Aorta (tissue), 5 donors: ENCODE results near the gene KLHL11. TPM values are rescaled to one million over a fixed set of nuclear protein-coding genes. Genes with fewer than 3 reads are reported as not detected.

Experiments
- ATAC-seq: fragments of 200-7000 bp; cut with Tn5 transposase; one replicate; pipeline ENCODE4 v1.9.1; 2022; ENCODE audit warnings: moderate library complexity; ENCODE audit not compliant: low FRiP score
- DNase-seq, 2 donors: peaks; one replicate each; pipeline ENCODE4 v3.0.0-alpha.2; 2020
- H3K27ac ChIP-seq, 2 donors: one replicate each; pipeline ENCODE4 v1.5.1; 2013; ENCODE audit warnings: low read length in 2 of 2, mild to moderate bottlenecking in 2 of 2, moderate library complexity in 2 of 2, control low read depth in 1 of 2, inconsistent platforms in 1 of 2, low read depth in 1 of 2
- H3K27me3 ChIP-seq, 2 donors: one replicate each; pipeline ENCODE4 v1.6.1; 2013; ENCODE audit warnings: control low read depth in 1 of 2, low read length in 1 of 2, mild to moderate bottlenecking in 1 of 2, moderate library complexity in 1 of 2; ENCODE audit not compliant: insufficient read depth in 2 of 2, control insufficient read depth in 1 of 2
- H3K36me3 ChIP-seq, 2 donors: one replicate each; pipeline ENCODE4 v1.6.1; 2013; ENCODE audit warnings: control low read depth in 1 of 2, low read length in 1 of 2, mild to moderate bottlenecking in 1 of 2; ENCODE audit not compliant: insufficient read depth in 2 of 2, control insufficient read depth in 1 of 2
- H3K4me1 ChIP-seq, 2 donors: one replicate each; pipeline ENCODE4 v1.6.1; 2013; ENCODE audit warnings: low read length in 2 of 2, control low read depth in 1 of 2, mild to moderate bottlenecking in 1 of 2, moderate library complexity in 1 of 2; ENCODE audit not compliant: insufficient read depth in 2 of 2, control insufficient read depth in 1 of 2
- H3K4me3 ChIP-seq, 2 donors: one replicate each; pipeline ENCODE4 v1.5.1; 2013; ENCODE audit warnings: low read length in 2 of 2, control low read depth in 1 of 2, mild to moderate bottlenecking in 1 of 2
- H3K9me3 ChIP-seq: one replicate; pipeline ENCODE4 v1.6.1; 2013; ENCODE audit warnings: mild to moderate bottlenecking, low read length; ENCODE audit not compliant: control insufficient read depth
- WGBS, 2 donors: extraction: QIAGEN DNeasy Blood & Tissue Kit; methylation state at CpG; one replicate each; pipeline ENCODE4 v1.1.7; 2013; 5-methylcytosine and 5-hydroxymethylcytosine counted together
- intact Hi-C, 2 donors: fragments of 100-400 bp; cut with DNase I; formaldehyde crosslinking; loops; one replicate each; pipeline versions ENCODE4 v1.14.2 to v1.15.0; 2022
- polyA plus RNA-seq, 2 donors: library from polyadenylated mRNA; stranded (reverse); fragments of 200-250 nt; gene quantifications; one replicate each; pipeline ENCODE4 v1.2.3, GENCODE V29; 2013
- total RNA-seq, 2 donors: library from RNA; stranded (reverse); fragmentation: NEBNext Ultra II Directional; extraction: Animal tissue kit (Norgen Biotek cat#: 25700); gene quantifications; one replicate each; pipeline ENCODE4 v1.2.1, GENCODE V29; 2021
- donor health status: healthy with polysubstance abuse.
- donor health status: Bipolar disorder and iron deficiency.
- donor health status: DM: no; HTN: no; CAD: no.
- donor health status: DM: no; HTN: no; CAD: no.
- donor health status: DM: yes; HTN: yes; CAD: no.

The KLHL11 gene
- total and polyA plus RNA-seq, 4 donors, result 1.0 to 11.9 (median 6.9) TPM

GRCh38 chr17:41894791-41895331 lies 29.6 kb upstream of the KLHL11 start:
- Histone ChIP-seq H3K4me1 (no peaks in the 10 kb centered on the region), H3K27ac (no peak overlapping the region), H3K27me3 (no peaks in the 10 kb centered on the region), H3K36me3 (peaks cover 3 to 18% of the 10 kb centered on the region in 2 donors), H3K9me3 (no peaks in the 10 kb centered on the region), H3K4me3 (no peak overlapping the region)
- intact Hi-C loops, result no loop called here
- ATAC-seq, result peak; percentile 59
- no peak for DNase-seq
- 41 to 46% methylated on average over 7 of the region's 7 CpGs for WGBS, 2 donors

- Histone ChIP-seq H3K4me3 (no peak overlapping the region), H3K27me3 (no peaks in the 10 kb centered on the region), H3K27ac (no peak overlapping the region), H3K9me3 (no peaks in the 10 kb centered on the region), H3K4me1 (no peaks in the 10 kb centered on the region), H3K36me3 (peaks cover 3 to 15% of the 10 kb centered on the region in 2 donors)
- ATAC-seq (no peak), DNase-seq (no peak)
- 77 to 89% methylated on average over 3 of the region's 3 CpGs for WGBS, 2 donors
- intact Hi-C loops, result no loop called here
Observed at GRCh38 chr17:41893384-41893783, 28.2 kb upstream of the KLHL11 start.

- intact Hi-C loops, result no loop called here
- Histone ChIP-seq H3K36me3 (peaks cover 3 to 13% of the 10 kb centered on the region in 2 donors), H3K4me3 (no peak overlapping the region), H3K9me3 (no peaks in the 10 kb centered on the region), H3K27ac (no peak overlapping the region), H3K27me3 (no peaks in the 10 kb centered on the region), H3K4me1 (no peaks in the 10 kb centered on the region)
- WGBS, 2 donors, result 96 to 97% methylated on average over 4 of the region's 4 CpGs
- no peak for DNase-seq
- no peak for ATAC-seq
Observed at GRCh38 chr17:41892021-41892376, 26.8 kb upstream of the KLHL11 start.

GRCh38 chr17:41891135-41892020 lies 26.2 kb upstream of the KLHL11 start:
- Histone ChIP-seq H3K27me3 (no peaks in the 10 kb centered on the region), H3K36me3 (peaks cover 3 to 13% of the 10 kb centered on the region in 2 donors), H3K27ac (no peak overlapping the region), H3K4me1 (no peaks in the 10 kb centered on the region), H3K9me3 (no peaks in the 10 kb centered on the region), H3K4me3 (no peak overlapping the region)
- no peak for DNase-seq
- ATAC-seq, result no peak
- 88 to 93% methylated on average over 7 of the region's 7 CpGs for WGBS, 2 donors
- intact Hi-C loops, result no loop called here

GRCh38 chr17:41888332-41888965 lies 23.2 kb upstream of the KLHL11 start:
- no peak for ATAC-seq
- peaks cover 3 to 13% of the 10 kb centered on the region in 2 donors for H3K36me3 ChIP-seq
- no peak for DNase-seq

GRCh38 chr17:41885733-41886132 lies 20.5 kb upstream of the KLHL11 start:
- ATAC-seq, result no peak
- peaks cover 0 to 9% of the 10 kb centered on the region in 2 donors for H3K36me3 ChIP-seq

More at GRCh38 chr17:41888332-41888965, 23.2 kb upstream of the KLHL11 start:
- Histone ChIP-seq H3K4me3 (no peak overlapping the region), H3K27me3 (no peaks in the 10 kb centered on the region), H3K4me1 (no peaks in the 10 kb centered on the region), H3K27ac (no peak overlapping the region), H3K9me3 (no peaks in the 10 kb centered on the region)
- WGBS, 2 donors, result 77 to 82% methylated on average over 6 of the region's 6 CpGs
- intact Hi-C loops, result no loop called here

GRCh38 chr17:41882756-41883155 lies 17.5 kb upstream of the KLHL11 start:
- H3K27ac ChIP-seq, result no peak overlapping the region
- DNase-seq (no peak), ATAC-seq (no peak)
- H3K27me3 ChIP-seq, result no peaks in the 10 kb centered on the region
- intact Hi-C loops, result no loop called here
- no peaks in the 10 kb centered on the region for H3K4me1 ChIP-seq
- no peak overlapping the region for H3K4me3 ChIP-seq
- H3K9me3 ChIP-seq, result no peaks in the 10 kb centered on the region
- 88 to 89% methylated on average over 6 of the region's 6 CpGs for WGBS, 2 donors
- H3K36me3 ChIP-seq, result peaks cover 0 to 10% of the 10 kb centered on the region in 2 donors

More at GRCh38 chr17:41885733-41886132, 20.5 kb upstream of the KLHL11 start:
- Histone ChIP-seq H3K27ac (no peak overlapping the region), H3K27me3 (no peaks in the 10 kb centered on the region), H3K4me3 (no peak overlapping the region), H3K9me3 (no peaks in the 10 kb centered on the region), H3K4me1 (no peaks in the 10 kb centered on the region)
- intact Hi-C loops, result no loop called here
- no peak for DNase-seq
- 66 to 71% methylated on average over 6 of the region's 6 CpGs for WGBS, 2 donors

GRCh38 chr17:41880130-41880529 lies 14.9 kb upstream of the KLHL11 start:
- H3K4me1 ChIP-seq, result no peaks in the 10 kb centered on the region
- 90 to 93% methylated on average over 4 of the region's 4 CpGs for WGBS, 2 donors
- DNase-seq, result no peak
- H3K9me3 ChIP-seq, result no peaks in the 10 kb centered on the region
- H3K36me3 ChIP-seq, result peaks cover 0 to 7% of the 10 kb centered on the region in 2 donors
- intact Hi-C loops, result no loop called here
- H3K27ac ChIP-seq, result no peak overlapping the region
- no peak overlapping the region for H3K4me3 ChIP-seq
- H3K27me3 ChIP-seq, result no peaks in the 10 kb centered on the region
- ATAC-seq, result no peak
